ENCODE results near the gene PSD4.

PSD4 gene

GRCh38 chr2:113211226-113212105, 37.7 kb downstream of the PSD4 start:
- Histone ChIP-seq H3K79me2 (ENCODE audit: insufficient read depth, low read length) (no peaks in the 10 kb centered on the region), H3K36me3 (ENCODE audit: insufficient read depth, low read length) (no peaks in the 10 kb centered on the region), H3K4me1 (ENCODE audit: insufficient read depth, low read length, poor library complexity, severe bottlenecking) (no peaks in the 10 kb centered on the region), H2AFZ (ENCODE audit: low read length) (no peak overlapping the region), H4K20me1 (ENCODE audit: insufficient read depth, low read length, poor library complexity, severe bottlenecking) (no peaks in the 10 kb centered on the region), H3K4me3 (ENCODE audit: low read length, poor library complexity, severe bottlenecking) (no peak overlapping the region), H3F3A (ENCODE audit: low read depth) (no peaks in the 10 kb centered on the region), H3K27me3 (ENCODE audit: insufficient read depth, low read length, poor library complexity, severe bottlenecking) (no peaks in the 10 kb centered on the region), H3K4me2 (ENCODE audit: low read depth, low read length, poor library complexity, severe bottlenecking) (no peak overlapping the region), H3K9me2 (replicated peaks; ENCODE audit: low read depth, low read length) (no peaks in the 10 kb centered on the region), H3K9ac (ENCODE audit: low read depth, low read length, poor library complexity, severe bottlenecking) (no peak overlapping the region), H3K9me3 (ENCODE audit: insufficient read depth, low read depth, low read length) (no peaks in the 10 kb centered on the region)
- no peak for TF ChIP-seq EZH2phosphoT487 (IDR thresholded peaks at IDR 0.05; ENCODE audit: borderline replicate concordance)
- TF ChIP-seq, protein P1, sequence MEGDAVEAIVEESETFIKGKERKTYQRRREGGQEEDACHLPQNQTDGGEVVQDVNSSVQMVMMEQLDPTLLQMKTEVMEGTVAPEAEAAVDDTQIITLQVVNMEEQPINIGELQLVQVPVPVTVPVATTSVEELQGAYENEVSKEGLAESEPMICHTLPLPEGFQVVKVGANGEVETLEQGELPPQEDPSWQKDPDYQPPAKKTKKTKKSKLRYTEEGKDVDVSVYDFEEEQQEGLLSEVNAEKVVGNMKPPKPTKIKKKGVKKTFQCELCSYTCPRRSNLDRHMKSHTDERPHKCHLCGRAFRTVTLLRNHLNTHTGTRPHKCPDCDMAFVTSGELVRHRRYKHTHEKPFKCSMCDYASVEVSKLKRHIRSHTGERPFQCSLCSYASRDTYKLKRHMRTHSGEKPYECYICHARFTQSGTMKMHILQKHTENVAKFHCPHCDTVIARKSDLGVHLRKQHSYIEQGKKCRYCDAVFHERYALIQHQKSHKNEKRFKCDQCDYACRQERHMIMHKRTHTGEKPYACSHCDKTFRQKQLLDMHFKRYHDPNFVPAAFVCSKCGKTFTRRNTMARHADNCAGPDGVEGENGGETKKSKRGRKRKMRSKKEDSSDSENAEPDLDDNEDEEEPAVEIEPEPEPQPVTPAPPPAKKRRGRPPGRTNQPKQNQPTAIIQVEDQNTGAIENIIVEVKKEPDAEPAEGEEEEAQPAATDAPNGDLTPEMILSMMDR (conservative IDR thresholded peaks at IDR 0.05; ENCODE audit: low read length): no peak

GRCh38 chr2:113212245-113213060, 38.7 kb downstream of the PSD4 start:
- H2AFZ ChIP-seq (ENCODE audit: low read length): no peak overlapping the region

GRCh38 chr2:113213061-113213930, 39.5 kb downstream of the PSD4 start:
- H2AFZ ChIP-seq (ENCODE audit: low read length): no peak overlapping the region

More at GRCh38 chr2:113212245-113213060, 38.7 kb downstream of the PSD4 start:
- Histone ChIP-seq H3F3A (ENCODE audit: low read depth) (no peaks in the 10 kb centered on the region), H3K4me3 (ENCODE audit: low read length, poor library complexity, severe bottlenecking) (no peak overlapping the region), H3K36me3 (ENCODE audit: insufficient read depth, low read length) (no peaks in the 10 kb centered on the region), H3K9ac (ENCODE audit: low read depth, low read length, poor library complexity, severe bottlenecking) (no peak overlapping the region), H3K79me2 (ENCODE audit: insufficient read depth, low read length) (no peaks in the 10 kb centered on the region), H3K4me2 (ENCODE audit: low read depth, low read length, poor library complexity, severe bottlenecking) (no peak overlapping the region), H4K20me1 (ENCODE audit: insufficient read depth, low read length, poor library complexity, severe bottlenecking) (no peaks in the 10 kb centered on the region), H3K4me1 (ENCODE audit: insufficient read depth, low read length, poor library complexity, severe bottlenecking) (peaks cover 7% of the 10 kb centered on the region), H3K27me3 (ENCODE audit: insufficient read depth, low read length, poor library complexity, severe bottlenecking) (no peaks in the 10 kb centered on the region), H3K9me3 (ENCODE audit: insufficient read depth, low read depth, low read length) (no peaks in the 10 kb centered on the region), H3K9me2 (replicated peaks; ENCODE audit: low read depth, low read length) (no peaks in the 10 kb centered on the region)
- TF ChIP-seq, protein P1 (conservative IDR thresholded peaks at IDR 0.05; ENCODE audit: low read length): no peak

More at GRCh38 chr2:113213061-113213930, 39.5 kb downstream of the PSD4 start:
- no peak overlapping the region for H3K9ac ChIP-seq (ENCODE audit: low read depth, low read length, poor library complexity, severe bottlenecking)
- no peaks in the 10 kb centered on the region for H3K9me3 ChIP-seq (ENCODE audit: insufficient read depth, low read depth, low read length)
- H3K4me1 ChIP-seq (ENCODE audit: insufficient read depth, low read length, poor library complexity, severe bottlenecking): peaks cover 15% of the 10 kb centered on the region
- H4K20me1 ChIP-seq (ENCODE audit: insufficient read depth, low read length, poor library complexity, severe bottlenecking): no peaks in the 10 kb centered on the region
- no peak overlapping the region for H3K4me3 ChIP-seq (ENCODE audit: low read length, poor library complexity, severe bottlenecking)
- no peaks in the 10 kb centered on the region for H3K36me3 ChIP-seq (ENCODE audit: insufficient read depth, low read length)
- H3K27me3 ChIP-seq (ENCODE audit: insufficient read depth, low read length, poor library complexity, severe bottlenecking): no peaks in the 10 kb centered on the region
- no peaks in the 10 kb centered on the region for H3F3A ChIP-seq (ENCODE audit: low read depth)
- H3K4me2 ChIP-seq (ENCODE audit: low read depth, low read length, poor library complexity, severe bottlenecking): no peak overlapping the region
- H3K79me2 ChIP-seq (ENCODE audit: insufficient read depth, low read length): no peaks in the 10 kb centered on the region
- no peak for TF ChIP-seq EZH2phosphoT487 (IDR thresholded peaks at IDR 0.05; ENCODE audit: borderline replicate concordance)
- TF ChIP-seq, protein P1 (conservative IDR thresholded peaks at IDR 0.05; ENCODE audit: low read length): no peak
- no peaks in the 10 kb centered on the region for H3K9me2 ChIP-seq (replicated peaks; ENCODE audit: low read depth, low read length)

Data from Loucy (cell line).